Testis (tissue), 2 donors: Measurements from ENCODE around the gene HOPX.

ENCODE experiments used
- CTCF ChIP-seq, 3 experiments: fragments of 450-650 bp in 2 of 3; fragments of 200-600 bp in 1 of 3; sonication (generic) in 1 of 3; IDR thresholded peaks; one replicate each; pipeline ENCODE4 v1.5.1; 2016 to 2019; ENCODE audit warnings: antibody characterized with exemption in 3 of 3, mild to moderate bottlenecking in 2 of 3, moderate library complexity in 1 of 3
- POLR2A ChIP-seq: fragments of 450-650 bp; IDR thresholded peaks from one replicate; pipeline ENCODE4 v1.6.1; 2017; ENCODE audit warnings: antibody characterized with exemption, mild to moderate bottlenecking, moderate library complexity

- TF ChIP-seq CTCF (IDR thresholded peaks at IDR 0.05) (no peak), POLR2A (no peak)
Measured at GRCh38 chr4:56651056-56651350, 30.1 kb downstream of the HOPX start.
